Measurements from ENCODE around the gene NPSR1.

GRCh38 chr7:34837316-34837715 lies 179.3 kb downstream of the NPSR1 start:
- TF ChIP-seq CTCF (IDR thresholded peaks at IDR 0.05) (no peak), POLR2A (IDR thresholded peaks at IDR 0.05) (no peak), EP300 (IDR thresholded peaks at IDR 0.05; ENCODE audit: low read depth) (no peak)
